ENCODE data around the gene HAGHL.
"Not testable (repeated sequence)": the region's sequence is repeated elsewhere in the genome, so short reads cannot be mapped to it uniquely, and the experiment has no call there.

The HAGHL gene

DNA sequence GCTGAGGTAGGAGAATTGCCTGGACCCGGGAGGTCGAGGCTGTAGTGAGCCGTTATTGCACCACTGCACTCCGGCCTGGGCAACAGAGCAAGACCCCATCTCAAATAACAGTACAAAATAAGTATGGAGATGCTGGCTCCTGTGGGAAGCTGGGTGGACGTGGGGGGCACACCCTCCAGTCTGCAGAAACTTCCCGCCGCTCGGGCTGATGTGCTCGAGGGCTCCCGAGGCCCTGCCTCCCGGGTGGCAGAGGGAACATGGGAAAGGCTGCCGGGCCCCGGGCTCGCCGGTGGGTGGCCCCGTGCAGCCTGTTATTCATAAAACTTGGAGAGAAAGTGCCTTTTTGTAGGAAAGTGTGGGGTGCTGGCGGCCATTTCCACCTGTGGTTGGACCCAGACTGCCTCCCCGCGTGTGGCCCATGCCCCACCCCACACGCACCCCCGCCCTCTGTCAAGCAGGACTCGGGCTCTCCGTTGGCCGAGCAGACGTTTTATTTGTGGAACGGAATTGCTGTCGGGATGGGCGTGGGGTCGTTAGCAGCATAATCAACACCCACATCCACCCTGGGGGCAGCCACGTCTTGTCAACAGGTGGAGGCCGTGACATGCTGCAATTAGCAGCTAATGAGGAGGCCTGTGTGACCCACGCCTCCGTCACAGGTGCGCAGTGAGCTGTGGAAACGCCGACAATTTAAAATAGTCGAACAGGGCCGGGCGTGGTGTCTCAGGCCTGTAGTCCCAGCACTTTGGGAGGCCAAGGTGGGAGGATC lies 21.3 kb downstream of the HAGHL start:
- CTCF ChIA-PET: no interaction called here

DNA sequence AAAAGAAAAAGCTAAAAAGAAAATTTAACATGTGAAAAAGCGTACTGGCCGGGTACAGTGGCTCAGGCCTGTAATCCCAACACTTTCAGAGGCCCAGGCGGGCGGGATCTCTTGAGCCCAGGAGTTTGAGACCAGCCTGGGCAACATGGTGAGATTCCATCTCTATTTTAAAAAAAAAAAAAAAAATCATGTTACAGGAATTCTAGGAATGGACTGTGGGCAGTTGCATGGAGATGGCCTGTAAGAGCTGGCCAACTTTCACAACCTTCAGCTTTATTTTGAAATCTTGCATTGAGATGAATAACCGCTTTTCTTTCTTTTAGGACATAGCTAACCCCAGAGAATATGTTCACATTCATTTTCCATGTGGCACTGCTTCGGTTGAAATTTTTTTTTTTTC lies 22.1 kb downstream of the HAGHL start:
- no peak overlapping the region for H3K27ac Mint-ChIP-seq
- no peaks in the 10 kb centered on the region for H3K9me3 Mint-ChIP-seq
- no peaks in the 10 kb centered on the region for H3K4me1 Mint-ChIP-seq
- peaks cover 4% of the 10 kb centered on the region for H3K27me3 Mint-ChIP-seq
- no peak for DNase-seq
- CTCF ChIA-PET: interaction anchor here (0.7 kb wide), 1 partner anchor 29 kb away, joined by 3 read pairs; no protein-coding TSS in a partner anchor
- H3K4me3 Mint-ChIP-seq: no peak overlapping the region
- no peaks in the 10 kb centered on the region for H3K36me3 Mint-ChIP-seq

More for the DNA sequence above, 21.3 kb downstream of the HAGHL start:
- Mint-ChIP-seq H3K4me1 (no peaks in the 10 kb centered on the region), H3K36me3 (no peaks in the 10 kb centered on the region), H3K27me3 (peaks cover 4% of the 10 kb centered on the region), H3K9me3 (no peaks in the 10 kb centered on the region), H3K4me3 (no peak overlapping the region), H3K27ac (no peak overlapping the region)
- no peak for DNase-seq

DNA sequence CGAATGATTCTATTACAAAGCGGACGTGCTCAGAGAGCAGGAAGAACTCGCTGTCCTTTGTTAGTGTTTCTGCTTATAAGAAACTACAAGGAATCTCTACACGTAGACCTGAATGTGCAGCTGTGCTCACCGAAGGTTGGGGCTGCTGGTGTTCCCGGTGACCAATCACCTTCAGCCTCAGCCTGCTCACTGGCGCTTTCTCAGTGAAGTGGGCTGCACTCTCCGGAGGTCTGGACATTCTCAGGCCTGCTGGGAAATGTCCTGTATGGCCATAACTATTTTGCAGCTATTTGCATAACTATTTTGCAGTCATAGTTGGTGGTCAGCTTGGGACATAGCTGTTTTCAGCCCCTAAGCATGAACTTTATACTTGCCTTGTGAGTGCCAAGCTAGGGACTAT lies 23.6 kb downstream of the HAGHL start:
- DNase-seq: no peak
- Mint-ChIP-seq H3K36me3 (no peaks in the 10 kb centered on the region), H3K4me1 (peaks cover 3% of the 10 kb centered on the region), H3K27ac (no peak overlapping the region), H3K9me3 (no peaks in the 10 kb centered on the region), H3K4me3 (no peak overlapping the region), H3K27me3 (peaks cover 4% of the 10 kb centered on the region)
- CTCF ChIA-PET: no interaction called here

DNA sequence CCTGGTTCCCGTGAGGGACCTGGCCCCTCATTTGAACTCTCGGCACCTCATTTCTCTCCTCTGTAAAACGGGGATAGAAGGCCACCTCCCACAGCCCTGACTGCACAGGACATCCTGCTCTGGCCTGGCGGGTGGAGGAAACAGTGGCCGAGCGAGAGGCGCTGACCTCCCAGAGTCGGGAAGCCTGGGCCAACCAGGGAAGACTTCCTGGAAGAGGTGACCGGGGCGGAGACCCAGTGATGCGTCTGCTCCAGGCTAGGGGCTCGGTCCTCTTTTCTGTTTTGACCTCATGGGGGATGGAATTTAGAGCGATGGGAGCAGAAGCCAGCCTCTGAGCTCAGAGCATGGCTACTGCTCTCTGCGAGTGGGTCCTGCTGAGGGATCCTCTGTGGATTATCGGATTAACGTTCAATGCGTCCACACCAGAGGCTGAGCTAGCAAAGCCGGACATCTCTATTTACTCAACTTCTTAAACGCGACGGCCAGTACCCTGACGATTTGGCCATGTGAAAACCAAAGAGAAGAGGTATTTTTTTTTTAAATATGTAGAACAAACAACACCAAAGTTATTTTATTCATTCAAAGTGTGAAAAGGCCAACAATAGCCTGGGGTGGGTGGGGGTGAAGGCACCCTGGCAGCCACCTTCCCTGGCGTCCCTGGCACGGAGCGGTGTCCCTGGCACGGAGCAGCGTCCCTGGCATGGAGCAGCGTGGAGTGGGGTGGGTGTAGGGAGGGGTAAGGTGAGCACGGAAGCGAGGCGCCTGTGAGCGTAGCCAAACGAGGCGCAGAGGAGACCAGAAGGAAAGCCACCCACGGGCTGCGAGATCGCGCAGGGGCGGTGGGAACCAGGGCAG lies 24.5 kb downstream of the HAGHL start:
- Mint-ChIP-seq H3K27me3 (peaks cover 4% of the 10 kb centered on the region), H3K36me3 (no peaks in the 10 kb centered on the region), H3K9me3 (no peaks in the 10 kb centered on the region), H3K4me1 (peaks cover 3% of the 10 kb centered on the region), H3K27ac (no peak overlapping the region), H3K4me3 (no peak overlapping the region)
- CTCF ChIA-PET: interaction anchor here (1.7 kb wide), 1 partner anchor 10 kb away, joined by 3 read pairs; the partner anchor contains the start of gene CIAO3
- no peak for DNase-seq

DNA sequence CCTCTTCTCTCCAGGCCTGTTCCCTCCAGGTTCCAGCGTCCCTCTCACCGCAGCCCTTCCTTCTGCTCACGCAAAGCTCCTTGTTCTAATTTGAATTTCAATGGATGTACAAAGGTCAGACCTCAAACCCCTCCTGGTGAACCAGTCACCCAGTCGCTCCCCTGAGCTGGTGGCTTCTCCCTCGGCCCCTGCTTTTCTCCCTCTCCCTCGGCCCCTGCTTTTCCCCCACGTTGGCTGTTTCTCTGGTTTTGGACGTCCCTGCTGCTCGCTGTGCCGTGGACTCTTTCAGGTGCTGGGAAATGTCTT lies 25.1 kb downstream of the HAGHL start:
- no peak for DNase-seq
- H3K4me3 Mint-ChIP-seq: no peak overlapping the region
- H3K27ac Mint-ChIP-seq: no peak overlapping the region
- no peaks in the 10 kb centered on the region for H3K9me3 Mint-ChIP-seq
- peaks cover 3% of the 10 kb centered on the region for H3K4me1 Mint-ChIP-seq
- no peaks in the 10 kb centered on the region for H3K36me3 Mint-ChIP-seq
- CTCF ChIA-PET: interaction anchor here (1.7 kb wide), 1 partner anchor 11 kb away, joined by 3 read pairs; the partner anchor contains the start of gene CIAO3
- peaks cover 4% of the 10 kb centered on the region for H3K27me3 Mint-ChIP-seq

DNA sequence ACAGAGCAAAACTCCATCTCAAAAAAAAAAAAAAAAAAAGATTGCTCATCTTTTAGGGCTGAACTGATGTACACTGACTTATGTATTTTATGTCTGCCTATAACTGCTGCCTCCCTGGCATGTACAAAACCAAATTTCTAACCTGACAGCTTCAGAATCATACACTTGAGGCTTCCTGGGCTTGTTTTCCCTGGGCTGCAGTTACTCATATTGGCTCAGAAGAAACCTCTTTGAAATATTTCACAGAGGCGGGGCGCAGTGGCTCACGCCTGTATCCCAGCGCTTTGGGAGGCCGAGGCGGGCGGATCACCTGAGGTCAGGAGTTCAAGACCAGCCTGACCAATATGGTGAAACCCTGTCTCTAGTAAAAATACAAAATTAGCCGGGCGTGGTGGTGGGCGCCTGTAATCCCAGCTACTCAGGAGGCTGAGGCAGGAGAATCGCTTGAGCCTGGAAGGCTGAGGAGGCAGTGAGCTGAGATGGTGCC lies 27.3 kb downstream of the HAGHL start:
- not testable (repeated sequence) for H3K4me1 Mint-ChIP-seq, H3K27ac Mint-ChIP-seq, H3K9me3 Mint-ChIP-seq, H3K27me3 Mint-ChIP-seq, H3K4me3 Mint-ChIP-seq, DNase-seq, H3K36me3 Mint-ChIP-seq
- CTCF ChIA-PET: interaction anchor here (1.7 to 2.0 kb wide), 2 partner anchors 14 to 42 kb away, joined by 4 to 5 read pairs; partner anchors contain the start of gene CIAO3

DNA sequence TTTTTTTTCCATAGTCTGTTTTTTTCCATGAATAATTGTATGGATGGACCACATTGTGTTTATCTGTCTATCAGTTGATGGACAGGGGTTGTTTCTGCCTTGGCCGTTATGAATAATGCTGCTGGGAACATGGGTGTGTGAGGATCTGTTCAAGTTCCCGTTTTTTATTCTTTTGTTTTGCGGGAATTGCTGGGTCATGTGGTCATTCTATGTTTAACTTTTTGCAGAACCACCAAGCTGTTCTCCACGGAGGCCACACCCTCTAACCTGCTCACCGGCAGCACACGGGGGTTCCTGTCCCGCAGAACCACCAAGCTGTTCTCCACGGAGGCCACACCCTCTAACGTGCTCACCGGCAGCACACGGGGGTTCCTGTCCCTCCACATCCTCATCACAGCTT lies 27.8 kb downstream of the HAGHL start:
- CTCF ChIA-PET: interaction anchor here (1.7 to 2.0 kb wide), 2 partner anchors 14 to 42 kb away, joined by 4 to 5 read pairs; partner anchors contain the start of gene CIAO3
- Mint-ChIP-seq H3K9me3 (no peaks in the 10 kb centered on the region), H3K4me3 (no peak overlapping the region), H3K36me3 (no peaks in the 10 kb centered on the region), H3K4me1 (peaks cover 6% of the 10 kb centered on the region), H3K27ac (no peak overlapping the region), H3K27me3 (peaks cover 8% of the 10 kb centered on the region)
- DNase-seq: no peak

DNA sequence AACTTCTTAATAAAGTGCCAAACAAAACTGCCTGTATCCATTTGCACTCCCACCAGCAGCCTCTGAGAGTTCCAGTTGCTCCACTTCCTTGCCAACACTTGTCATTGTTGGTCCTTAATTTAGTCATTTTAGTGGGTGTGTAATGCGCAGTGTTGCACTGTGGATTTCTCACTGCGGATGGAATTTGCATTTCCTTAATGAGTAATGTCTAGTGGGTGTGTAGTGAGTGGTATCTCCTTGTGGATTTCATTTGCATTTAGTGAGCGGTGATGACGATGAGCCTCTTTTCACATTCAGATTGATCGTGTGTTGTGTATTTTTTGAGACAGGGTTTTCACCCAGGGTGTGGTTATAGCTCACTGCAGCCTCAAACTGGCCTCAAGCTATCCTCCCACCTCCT lies 29.5 kb downstream of the HAGHL start:
- no peaks in the 10 kb centered on the region for H3K36me3 Mint-ChIP-seq
- H3K9me3 Mint-ChIP-seq: no peaks in the 10 kb centered on the region
- no peak overlapping the region for H3K4me3 Mint-ChIP-seq
- CTCF ChIA-PET: interaction anchor here (0.7 to 1.0 kb wide), 2 partner anchors 28 to 32 kb away, joined by 3 read pairs; no protein-coding TSS in a partner anchor
- no peak overlapping the region for H3K27ac Mint-ChIP-seq
- H3K27me3 Mint-ChIP-seq: peaks cover 4% of the 10 kb centered on the region
- DNase-seq: no peak
- peaks cover 6% of the 10 kb centered on the region for H3K4me1 Mint-ChIP-seq

DNA sequence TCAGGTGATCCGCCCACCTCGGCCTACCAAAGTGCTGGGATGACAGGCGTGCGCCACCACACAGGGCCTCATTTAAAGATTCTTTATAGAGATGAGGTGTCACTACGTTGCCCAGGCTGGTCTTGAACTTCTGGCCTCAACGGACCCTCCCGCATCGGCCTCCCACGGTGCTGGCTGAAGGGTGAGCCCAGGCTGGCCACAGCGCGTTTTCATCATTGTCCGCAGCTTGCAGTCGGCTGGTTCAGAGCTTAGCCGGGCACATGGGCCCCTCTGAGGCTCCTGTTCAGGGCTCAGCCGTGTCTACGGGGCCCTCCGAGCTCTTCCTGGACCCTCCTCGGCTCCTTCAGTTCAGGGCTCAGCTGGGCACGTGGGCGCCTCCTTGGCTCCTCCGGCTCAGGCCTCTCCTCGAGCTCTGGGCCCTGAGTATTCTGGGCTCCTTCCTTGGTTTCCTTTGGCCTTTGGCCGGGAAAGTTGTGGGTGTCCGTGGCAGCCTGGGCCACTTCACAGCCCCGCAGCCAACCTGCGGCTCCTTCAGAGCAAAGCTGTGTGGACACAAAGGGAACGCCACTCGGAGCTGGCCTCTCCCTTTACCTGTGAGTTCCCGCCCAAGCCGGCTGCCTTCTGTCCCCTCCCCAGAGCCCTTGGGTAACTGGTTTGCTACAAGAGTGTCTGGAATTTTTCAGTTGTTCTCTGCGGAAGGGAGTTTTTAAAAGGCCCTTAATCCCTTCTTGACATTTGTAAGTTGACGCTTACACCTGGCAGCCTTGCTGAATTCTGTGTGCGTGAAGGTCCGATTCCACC lies 32.4 kb downstream of the HAGHL start:
- H3K27ac Mint-ChIP-seq: no peak overlapping the region
- H3K4me1 Mint-ChIP-seq: peaks cover 6% of the 10 kb centered on the region
- DNase-seq: no peak
- CTCF ChIA-PET: interaction anchor here (1.0 kb wide), 1 partner anchor 27 kb away, joined by 3 read pairs; no protein-coding TSS in a partner anchor
- peaks cover 4% of the 10 kb centered on the region for H3K27me3 Mint-ChIP-seq
- no peaks in the 10 kb centered on the region for H3K36me3 Mint-ChIP-seq
- no peaks in the 10 kb centered on the region for H3K9me3 Mint-ChIP-seq
- no peak overlapping the region for H3K4me3 Mint-ChIP-seq

DNA sequence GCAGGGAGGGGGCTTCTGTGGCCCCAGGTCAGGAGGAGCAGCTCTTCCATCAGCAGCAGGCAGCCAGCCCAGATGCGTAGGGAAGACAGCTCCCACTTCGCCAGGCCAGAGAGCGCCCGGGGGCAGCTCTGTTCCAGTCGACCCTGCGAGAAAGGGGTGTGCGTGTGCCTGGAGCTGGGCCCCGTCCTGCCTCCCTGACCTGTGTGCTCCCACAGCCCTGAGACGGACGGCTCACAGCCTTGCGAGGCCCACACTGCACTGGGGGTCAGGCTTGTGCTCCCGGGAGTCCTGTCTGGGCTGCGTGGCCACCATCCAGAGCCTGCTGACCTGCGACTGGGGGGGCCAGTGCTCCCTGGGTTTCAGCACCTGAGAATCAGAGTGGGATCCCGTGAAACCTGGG lies 33.2 kb downstream of the HAGHL start:
- Mint-ChIP-seq H3K36me3 (no peaks in the 10 kb centered on the region), H3K27me3 (peaks cover 4% of the 10 kb centered on the region), H3K9me3 (no peaks in the 10 kb centered on the region), H3K27ac (no peak overlapping the region), H3K4me3 (no peak overlapping the region), H3K4me1 (peaks cover 3% of the 10 kb centered on the region)
- CTCF ChIA-PET: no interaction called here
- DNase-seq: no peak

DNA sequence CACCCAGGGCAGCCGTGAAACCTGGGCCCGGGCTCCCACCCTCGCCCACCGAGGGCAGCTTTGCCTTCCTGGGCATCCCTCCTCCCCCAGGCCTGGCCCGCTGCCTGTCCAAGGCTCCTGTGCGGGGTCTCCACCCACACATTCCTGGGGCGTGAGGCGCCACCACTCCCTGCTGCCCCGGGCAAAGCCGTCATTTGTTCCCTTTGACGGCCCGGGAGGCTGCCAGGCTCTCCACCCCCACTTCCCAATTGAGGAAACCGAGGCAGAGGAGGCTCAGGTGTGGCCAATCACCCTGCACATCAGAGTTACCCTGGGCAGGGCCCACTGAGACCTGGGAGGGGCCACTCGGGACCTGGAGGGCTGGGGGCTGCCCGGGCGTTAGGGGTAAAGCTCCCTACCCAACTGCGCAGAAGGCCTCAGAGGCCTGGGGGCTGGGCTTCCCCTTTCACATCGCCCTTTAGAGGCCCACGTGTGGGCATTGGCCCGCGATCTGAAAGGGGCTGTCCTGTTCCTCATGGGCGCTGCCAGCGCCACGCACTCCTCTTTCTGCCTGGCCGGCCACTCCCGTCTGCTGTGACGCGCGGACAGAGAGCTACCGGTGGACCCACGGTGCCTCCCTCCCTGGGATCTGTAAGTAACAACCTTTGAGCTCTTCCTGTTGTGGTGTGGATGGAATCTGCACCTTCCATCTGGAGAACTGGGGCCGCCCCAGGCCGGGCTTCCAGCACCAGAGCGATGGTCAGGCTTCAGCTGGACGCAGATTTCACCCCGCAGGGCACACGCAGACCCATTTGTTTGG lies 33.8 kb downstream of the HAGHL start, which contains the start of gene MSLN:
MSLN (plus strand) TSS at position 190 of the 799 bp plus-strand sequence. CDS start 1,947 bp downstream, outside the sequence.
- H3K27ac Mint-ChIP-seq: no peak within 1 kb of the TSS
- H3K9me3 Mint-ChIP-seq: no peaks in the 10 kb centered on the region
- no peaks in the 10 kb centered on the region for H3K36me3 Mint-ChIP-seq
- DNase-seq: no peak
- peaks cover 3% of the 10 kb centered on the region for H3K4me1 Mint-ChIP-seq
- H3K27me3 Mint-ChIP-seq: peaks cover 4% of the 10 kb centered on the region
- no peak within 1 kb of the TSS for H3K4me3 Mint-ChIP-seq
- CTCF ChIA-PET: no interaction called here

DNA sequence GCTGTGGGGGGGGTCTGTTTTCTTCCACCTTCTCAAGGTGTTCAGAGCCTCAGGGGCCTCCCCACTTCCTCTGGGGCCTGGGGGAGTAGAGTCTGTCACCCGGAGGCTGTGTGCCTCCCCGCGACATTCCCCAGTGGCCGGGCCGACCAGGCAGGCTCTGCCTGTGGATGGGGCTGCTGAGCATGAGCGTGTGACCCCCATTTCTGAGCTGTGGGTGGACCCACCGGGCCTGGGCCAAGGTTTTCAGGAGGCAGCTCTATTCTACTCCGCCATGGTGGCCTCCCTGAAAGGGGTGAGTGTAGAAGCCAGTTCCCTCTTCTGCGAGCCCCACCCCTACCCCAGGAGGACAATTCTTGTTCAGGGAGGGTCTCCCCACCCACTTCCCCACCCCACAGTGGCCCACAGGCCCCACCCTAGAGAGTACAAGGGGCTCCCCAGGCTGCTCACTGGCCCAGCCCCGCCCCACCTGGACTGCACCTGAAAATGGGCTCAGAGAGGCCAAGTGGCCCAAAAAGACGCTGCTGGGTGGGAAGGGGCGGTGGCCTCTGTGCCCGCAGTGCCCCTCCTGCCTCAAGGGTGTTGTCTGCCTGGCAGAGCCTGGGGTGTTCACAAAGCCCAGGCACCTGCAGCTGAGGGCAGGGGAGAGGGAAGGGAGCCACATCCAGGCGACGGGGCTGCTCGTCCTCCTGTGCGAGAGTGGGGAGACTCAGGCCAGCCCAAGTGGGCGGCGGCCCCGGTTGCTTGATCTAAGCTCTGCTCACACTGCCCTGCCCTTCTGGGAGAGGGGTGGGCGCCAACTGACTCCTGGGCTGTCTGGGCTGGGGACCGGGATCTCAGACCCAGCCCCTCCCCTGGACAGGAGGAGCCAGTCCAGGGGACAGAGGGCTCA lies 35.0 kb downstream of the HAGHL start:
- peaks cover 3% of the 10 kb centered on the region for H3K4me1 Mint-ChIP-seq
- H3K36me3 Mint-ChIP-seq: no peaks in the 10 kb centered on the region
- no peak overlapping the region for H3K4me3 Mint-ChIP-seq
- H3K27me3 Mint-ChIP-seq: peaks cover 4% of the 10 kb centered on the region
- no peaks in the 10 kb centered on the region for H3K9me3 Mint-ChIP-seq
- DNase-seq: no peak
- no peak overlapping the region for H3K27ac Mint-ChIP-seq
- CTCF ChIA-PET: no interaction called here
